Activated naive CD4-positive, alpha-beta T cell treated with anti-CD3 and anti-CD28 coated beads, Interleukin-2, amount 50 U/mL, for 72 hours (primary cell): ENCODE data around the gene ATP6V1F. TPM values are rescaled to one million over a fixed set of nuclear protein-coding genes. Genes with fewer than 3 reads are reported as not detected.

ENCODE experiments used
- ATAC-seq, 2 donors: fragments of 150-1000 bp; cut with Tn5 transposase; 2 replicates each; pipeline ENCODE4 v1.10.0; 2021; ENCODE audit warnings: mild to moderate bottlenecking in 2 of 2, moderate library complexity in 2 of 2
- DNase-seq, 2 donors: peaks; one replicate each; pipeline ENCODE4 v3.0.0; 2021 to 2022; ENCODE audit warnings: low spot score in 2 of 2
- H3K27ac Mint-ChIP-seq, 2 donors: one replicate each; pipeline ENCODE4 v1.8.0; 2022; ENCODE audit warnings: mild to moderate bottlenecking in 2 of 2, mixed read lengths in 2 of 2
- H3K36me3 Mint-ChIP-seq, 2 donors: one replicate each; pipeline ENCODE4 v1.8.0; 2022; ENCODE audit warnings: mixed read lengths in 2 of 2
- H3K9me3 Mint-ChIP-seq, 2 donors: one replicate each; pipeline ENCODE4 v1.8.0; 2022; ENCODE audit warnings: mixed read lengths in 2 of 2
- total RNA-seq, 2 donors: library from RNA; stranded (reverse); gene quantifications; one replicate each; pipeline ENCODE4 v1.2.3, GENCODE V29; 2022

The ATP6V1F gene
- total RNA-seq, 2 donors from 2014 or later: 104 to 113 TPM

GRCh38 chr7:128874140-128875031 is 11.7 kb downstream of the ATP6V1F start:
- no peaks in the 10 kb centered on the region for H3K9me3 Mint-ChIP-seq

GRCh38 chr7:128875523-128875948 is 12.9 kb downstream of the ATP6V1F start:
- Mint-ChIP-seq H3K27ac (no peak overlapping the region), H3K9me3 (no peaks in the 10 kb centered on the region), H3K36me3 (no peaks in the 10 kb centered on the region)
- DNase-seq: no peak
- ATAC-seq: no peak

More at GRCh38 chr7:128874140-128875031, 11.7 kb downstream of the ATP6V1F start:
- ATAC-seq (no peak), DNase-seq (no peak)
- no peaks in the 10 kb centered on the region for H3K36me3 Mint-ChIP-seq
- no peak overlapping the region for H3K27ac Mint-ChIP-seq

GRCh38 chr7:128876127-128876526 is 13.5 kb downstream of the ATP6V1F start:
- Mint-ChIP-seq H3K36me3 (no peaks in the 10 kb centered on the region), H3K27ac (no peak overlapping the region), H3K9me3 (no peaks in the 10 kb centered on the region)
- DNase-seq (no peak), ATAC-seq (no peak)

- DNase-seq (no peak), ATAC-seq (no peak)
- Mint-ChIP-seq H3K36me3 (no peaks in the 10 kb centered on the region), H3K9me3 (no peaks in the 10 kb centered on the region), H3K27ac (no peak overlapping the region)
Observed at GRCh38 chr7:128876586-128876977, 13.9 kb downstream of the ATP6V1F start.

- ATAC-seq: no peak
- Mint-ChIP-seq H3K27ac (no peak overlapping the region), H3K9me3 (no peaks in the 10 kb centered on the region), H3K36me3 (no peaks in the 10 kb centered on the region)
- DNase-seq: no peak
Observed at GRCh38 chr7:128876978-128877755, 14.5 kb downstream of the ATP6V1F start.

GRCh38 chr7:128877756-128878120 is 15.1 kb downstream of the ATP6V1F start:
- no peak overlapping the region for H3K27ac Mint-ChIP-seq
- H3K36me3 Mint-ChIP-seq: no peaks in the 10 kb centered on the region
- H3K9me3 Mint-ChIP-seq: no peaks in the 10 kb centered on the region
- DNase-seq (no peak), ATAC-seq (no peak)

DNA sequence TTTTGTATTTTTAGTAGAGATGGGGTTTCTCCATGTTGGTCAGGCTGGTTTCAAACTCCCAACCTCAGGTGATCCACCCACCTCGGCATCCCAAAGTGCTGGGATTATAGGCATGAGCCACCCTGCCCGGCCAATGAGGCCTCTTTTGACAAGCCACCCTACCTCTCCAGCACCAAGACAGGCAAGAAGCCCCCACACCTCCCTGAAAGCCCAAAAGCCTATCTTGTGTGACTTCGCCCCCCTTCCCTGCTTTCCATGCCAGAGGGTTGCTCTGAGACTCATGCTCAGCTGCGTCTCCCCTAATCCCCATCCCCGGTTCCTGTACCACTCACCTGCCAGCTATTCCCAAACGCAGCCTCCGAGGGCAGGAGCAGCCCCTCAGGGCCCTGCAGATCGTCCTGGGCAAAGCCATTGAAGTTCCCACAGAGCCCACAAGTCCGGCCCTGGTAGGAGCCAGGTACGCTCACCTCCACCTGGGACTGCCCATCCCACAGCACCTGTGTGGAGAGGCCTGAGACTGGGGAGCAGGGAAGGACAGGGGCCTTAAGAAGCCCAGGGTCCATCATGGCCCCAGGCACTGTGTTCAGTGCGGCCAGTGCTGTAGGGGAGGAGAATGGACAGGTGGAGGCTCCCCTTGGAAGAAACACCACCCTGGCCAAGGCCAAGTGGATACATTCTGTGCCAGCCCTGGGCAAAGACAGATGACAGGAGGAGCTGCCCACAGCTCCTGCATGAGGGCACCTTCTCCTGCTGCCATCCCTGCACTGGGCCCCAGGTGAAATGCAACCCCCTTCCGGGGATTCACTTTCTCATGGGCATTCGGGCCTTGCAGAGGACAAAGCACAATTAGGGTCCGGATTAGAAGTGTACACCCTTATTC is 15.8 kb downstream of the ATP6V1F start:
- ATAC-seq (no peak), DNase-seq (no peak)
- H3K27ac Mint-ChIP-seq: no peak overlapping the region
- no peaks in the 10 kb centered on the region for H3K9me3 Mint-ChIP-seq
- no peaks in the 10 kb centered on the region for H3K36me3 Mint-ChIP-seq

DNA sequence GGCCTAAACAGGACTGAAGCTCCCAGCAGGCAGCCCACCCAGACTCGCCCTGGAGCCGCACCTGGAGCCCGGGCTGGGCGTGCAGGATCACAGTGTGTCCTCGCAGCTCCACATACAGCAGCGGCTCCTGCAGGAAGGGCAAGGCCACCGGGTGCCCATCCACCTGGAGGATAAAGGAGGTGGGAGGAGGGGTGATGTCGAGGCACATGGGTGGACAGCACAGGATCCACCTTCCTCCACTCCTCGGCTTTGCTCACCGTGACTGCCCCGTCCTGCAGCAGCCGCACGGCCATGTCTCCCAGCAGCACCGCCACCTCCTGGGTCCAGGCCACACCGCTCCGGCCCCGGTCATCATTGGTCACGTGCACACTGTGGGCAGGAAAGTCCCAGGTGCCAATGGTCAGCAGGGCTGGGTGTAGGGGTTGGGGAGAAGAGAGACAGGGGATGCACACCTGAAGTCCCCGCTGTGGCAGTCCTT is 16.8 kb downstream of the ATP6V1F start:
- H3K27ac Mint-ChIP-seq: no peak overlapping the region
- DNase-seq (no peak), ATAC-seq (no peak)
- no peaks in the 10 kb centered on the region for H3K9me3 Mint-ChIP-seq
- H3K36me3 Mint-ChIP-seq: no peaks in the 10 kb centered on the region

- peak; percentile 41 for ATAC-seq
- no peak for DNase-seq
- Mint-ChIP-seq H3K27ac (no peak overlapping the region), H3K36me3 (no peaks in the 10 kb centered on the region), H3K9me3 (no peaks in the 10 kb centered on the region)
Observed at GRCh38 chr7:128879939-128880746, 17.5 kb downstream of the ATP6V1F start.

DNA sequence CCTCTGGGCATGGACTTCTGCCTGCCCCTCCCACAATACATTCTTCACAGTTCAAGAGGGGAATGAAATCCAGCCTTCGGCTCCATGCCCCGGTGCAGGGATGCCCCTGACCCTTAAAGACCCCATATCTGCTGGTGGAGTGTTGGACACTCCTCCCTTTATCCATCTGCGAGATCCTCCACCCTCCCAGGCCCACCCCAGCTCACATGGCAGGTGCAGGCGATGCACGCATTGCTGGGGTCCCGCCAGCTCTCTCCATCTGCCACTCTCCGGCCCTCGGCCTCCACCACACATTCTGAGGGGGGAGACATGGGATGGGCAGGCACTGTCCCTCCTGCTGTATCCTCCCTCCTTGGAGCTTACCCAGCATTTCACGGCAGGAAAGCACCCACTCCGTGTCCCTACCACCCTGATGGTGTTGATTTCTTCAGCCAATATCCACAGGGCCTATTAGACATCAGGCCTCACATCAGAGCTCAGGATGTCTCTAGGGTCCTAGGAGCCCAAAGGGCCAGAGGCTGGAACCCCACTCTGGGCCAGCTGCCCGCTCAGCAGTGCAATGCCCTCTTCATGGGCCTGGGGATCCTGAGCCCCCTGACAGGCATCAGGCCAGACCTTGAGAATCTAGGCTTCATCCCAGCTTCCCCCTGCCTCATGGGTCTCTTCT is 18.3 kb downstream of the ATP6V1F start:
- Mint-ChIP-seq H3K27ac (peak overlapping the region in 1 of 2 donors; percentile 77), H3K36me3 (no peaks in the 10 kb centered on the region), H3K9me3 (no peaks in the 10 kb centered on the region)
- no peak for ATAC-seq
- DNase-seq: no peak

- H3K36me3 Mint-ChIP-seq: no peaks in the 10 kb centered on the region
- ATAC-seq: no peak
- no peak overlapping the region for H3K27ac Mint-ChIP-seq
- DNase-seq: no peak
- H3K9me3 Mint-ChIP-seq: no peaks in the 10 kb centered on the region
Observed at GRCh38 chr7:128881458-128882125, 18.9 kb downstream of the ATP6V1F start.

DNA sequence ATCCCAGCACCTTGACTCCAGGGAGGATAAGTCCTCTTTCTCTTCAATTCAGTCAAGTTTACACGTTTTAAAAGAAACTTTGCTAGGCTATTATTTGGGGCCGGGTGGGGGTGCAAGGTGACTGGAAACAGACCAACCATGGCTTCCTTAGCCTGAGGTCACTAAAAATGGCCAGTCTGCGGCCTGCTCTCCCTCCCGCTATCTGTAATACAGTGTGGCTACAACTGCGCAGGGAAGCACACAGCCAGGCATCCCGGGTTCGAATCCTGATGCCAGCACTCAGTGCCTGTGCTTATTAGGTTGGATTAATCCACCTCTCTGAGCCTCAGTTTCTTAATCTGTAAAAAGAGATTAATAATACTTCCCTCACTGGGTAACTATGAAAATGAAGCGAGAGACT is 19.5 kb downstream of the ATP6V1F start:
- H3K27ac Mint-ChIP-seq: peak overlapping the region in 1 of 2 donors; percentile 44
- no peak for ATAC-seq
- DNase-seq: no peak
- no peaks in the 10 kb centered on the region for H3K9me3 Mint-ChIP-seq
- no peaks in the 10 kb centered on the region for H3K36me3 Mint-ChIP-seq

DNA sequence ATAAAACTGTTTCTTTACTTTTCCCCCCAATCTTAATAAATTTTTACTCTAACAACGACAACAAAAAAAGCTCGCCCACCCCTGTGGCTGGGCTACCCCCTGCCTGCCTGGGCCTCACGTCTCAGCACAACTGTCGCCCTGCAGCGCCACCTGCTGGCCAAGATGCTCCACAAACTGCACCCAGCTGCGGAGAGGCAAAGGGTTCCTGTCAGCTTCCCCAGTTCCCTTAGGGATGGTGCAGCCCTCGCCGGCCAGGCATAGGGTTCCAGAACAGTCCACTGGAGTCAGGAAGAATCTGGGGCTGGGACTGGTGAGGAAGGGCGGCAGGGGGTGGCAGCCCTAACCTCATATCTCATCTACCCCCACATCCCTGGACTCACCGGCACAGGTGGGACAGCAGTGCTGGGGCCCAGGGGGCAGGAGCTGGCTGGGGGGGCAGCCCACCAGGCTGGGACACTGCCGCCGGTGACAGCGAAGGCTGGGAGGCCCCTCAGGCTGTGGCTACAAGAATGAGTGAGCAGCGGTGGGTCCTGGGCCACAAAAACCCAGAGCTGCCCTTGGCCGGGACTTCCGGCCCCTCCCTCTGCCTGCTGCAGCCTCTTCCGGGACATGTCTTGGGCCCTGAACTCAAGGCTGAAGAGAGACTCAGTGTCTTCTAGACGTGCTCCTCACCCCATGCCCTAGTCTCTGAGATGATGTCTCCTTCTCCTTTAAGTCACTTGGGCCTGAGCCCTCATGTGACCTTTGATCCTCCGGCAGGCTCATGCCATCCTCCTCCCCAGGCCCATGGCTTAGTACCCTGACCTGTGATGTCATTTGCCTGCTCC is 21.2 kb downstream of the ATP6V1F start:
- DNase-seq (peak; percentile 75 to 93), ATAC-seq (peak; percentile 80 to 86)
- Mint-ChIP-seq H3K27ac (no peak overlapping the region), H3K9me3 (no peaks in the 10 kb centered on the region), H3K36me3 (no peaks in the 10 kb centered on the region)
